PC-9 (cell line): ENCODE data around the gene ARPP19. TPM values are rescaled to one million over a fixed set of nuclear protein-coding genes. Genes with fewer than 3 reads are reported as not detected.

Experiments
- Bru-seq: library from RNA; stranded (reverse); fragments of 400-500 nt; gene quantifications from one replicate; lab custom pipeline; 2021; lab: Mats Ljungman, UMichigan
- BruChase-seq, 2 experiments: library from RNA; stranded (reverse); fragments of 400-500 nt; gene quantifications; one replicate each; lab custom pipeline; 2021; lab: Mats Ljungman, UMichigan
- BruUV-seq: library from RNA; stranded (reverse); fragments of 400-500 nt; replicated peaks from 2 replicates; lab custom pipeline; 2021; lab: Mats Ljungman, UMichigan
- CTCF ChIA-PET: fragments of 300-600 bp; sonication (Branson Sonifier 250); formaldehyde crosslinking; loops from one replicate; lab custom pipeline; 2022; ENCODE audit warnings: antibody characterized with exemption; lab: Charles Lee
- POLR2A ChIA-PET: fragments of 300-600 bp; sonication (Branson Sonifier 250); formaldehyde crosslinking; loops from one replicate; lab custom pipeline; 2022; ENCODE audit warnings: antibody characterized with exemption; ENCODE audit not compliant: unreplicated experiment; lab: Charles Lee
- DNase-seq, 2 experiments: peaks; one replicate each; pipeline versions ENCODE4 v3.0.0 to v3.0.0-alpha.2; 2015 to 2022; ENCODE audit warnings: mixed read lengths in 1 of 2
- H2AFZ ChIP-seq: fragments of 200-600 bp; sonication (generic); 2 replicates; pipeline ENCODE4 v1.8.1; 2017; ENCODE audit warnings: antibody characterized with exemption
- H3F3A ChIP-seq: fragments of 200-600 bp; sonication (generic); 2 replicates; pipeline ENCODE4 v1.8.1; 2017; ENCODE audit warnings: antibody characterized with exemption, mild to moderate bottlenecking, low read depth; ENCODE audit not compliant: insufficient read depth
- H3K27ac ChIP-seq: fragments of 200-600 bp; sonication (generic); 2 replicates; pipeline ENCODE4 v1.6.1; 2016; ENCODE audit warnings: mixed run types
- H3K27me3 ChIP-seq: fragments of 200-600 bp; sonication (generic); 2 replicates; pipeline ENCODE4 v1.6.1; 2016; ENCODE audit warnings: low read depth, mixed run types; ENCODE audit not compliant: insufficient read depth
- H3K36me3 ChIP-seq: fragments of 200-600 bp; sonication (generic); 2 replicates; pipeline ENCODE4 v1.6.1; 2016; ENCODE audit warnings: low read depth, mixed run types
- H3K4me1 ChIP-seq: fragments of 200-600 bp; sonication (generic); replicated peaks from 2 replicates; pipeline ENCODE4 v1.6.1; 2016; ENCODE audit warnings: mixed run types; ENCODE audit not compliant: insufficient read depth
- H3K4me2 ChIP-seq: fragments of 200-600 bp; sonication (generic); 2 replicates; pipeline ENCODE4 v1.6.1; 2017; ENCODE audit warnings: mixed run types
- H3K4me3 ChIP-seq: fragments of 200-600 bp; sonication (generic); 2 replicates; pipeline ENCODE4 v1.6.1; 2016; ENCODE audit warnings: mixed run types
- H3K79me2 ChIP-seq: fragments of 200-600 bp; sonication (generic); 2 replicates; pipeline ENCODE4 v1.6.1; 2017; ENCODE audit warnings: low read depth, mixed run types
- H3K9me2 ChIP-seq: fragments of 200-600 bp; sonication (generic); 2 replicates; pipeline ENCODE4 v1.8.1; 2017; ENCODE audit warnings: mild to moderate bottlenecking; ENCODE audit not compliant: insufficient read depth
- H3K9me3 ChIP-seq: fragments of 200-600 bp; sonication (generic); 2 replicates; pipeline ENCODE4 v1.8.1; 2016; ENCODE audit warnings: low read depth; ENCODE audit not compliant: insufficient read depth
- H4K20me1 ChIP-seq: fragments of 200-600 bp; sonication (generic); 2 replicates; pipeline ENCODE4 v1.8.1; 2017; ENCODE audit not compliant: insufficient read depth
- EZH2 ChIP-seq: fragments of 200-600 bp; sonication (generic); IDR thresholded peaks from 2 replicates; pipeline ENCODE4 v1.8.0; 2017; ENCODE audit warnings: antibody characterized with exemption, low read depth
- intact Hi-C: fragments of 100-400 bp; cut with micrococcal nuclease; formaldehyde crosslinking; loops from one replicate; pipeline ENCODE4 v1.10.0; 2022; ENCODE audit not compliant: unreplicated experiment
- long read RNA-seq: library from polyadenylated mRNA; stranded (forward); transcript quantifications from one replicate; pipeline ENCODE4 v2.0.0, GENCODE V29; 2022
- total RNA-seq: library from RNA; stranded (reverse); gene quantifications from 2 replicates; pipeline ENCODE4 v1.2.3, GENCODE V29; 2021
- TF ChIP-seq, protein P1 (sequence below): fragments of 200-600 bp; sonication (generic); conservative IDR thresholded peaks from 2 replicates; pipeline ENCODE4 v1.6.1; 2017; ENCODE audit warnings: mixed run types, antibody characterized with exemption, mild to moderate bottlenecking, moderate library complexity

Gene ARPP19, protein sequence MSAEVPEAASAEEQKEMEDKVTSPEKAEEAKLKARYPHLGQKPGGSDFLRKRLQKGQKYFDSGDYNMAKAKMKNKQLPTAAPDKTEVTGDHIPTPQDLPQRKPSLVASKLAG
- total RNA-seq (108 and 119 TPM in 2 replicates), Bru-seq, nascent RNA (percentile 96 among the genes with signal in this experiment), BruChase-seq, experiment 1, labeled RNA remaining after a 2-hour chase (percentile 98 among the genes with signal in this experiment), BruChase-seq, experiment 2, labeled RNA remaining after a 6-hour chase (percentile 99 among the genes with signal in this experiment)
- long read RNA-seq, full-length matches to known transcripts = 94 of 107 reads
- long read RNA-seq, partial matches to known transcripts = 2 of 107 reads
- long read RNA-seq, other reads (novel, unspliced or antisense) = 11 of 107 reads

DNA sequence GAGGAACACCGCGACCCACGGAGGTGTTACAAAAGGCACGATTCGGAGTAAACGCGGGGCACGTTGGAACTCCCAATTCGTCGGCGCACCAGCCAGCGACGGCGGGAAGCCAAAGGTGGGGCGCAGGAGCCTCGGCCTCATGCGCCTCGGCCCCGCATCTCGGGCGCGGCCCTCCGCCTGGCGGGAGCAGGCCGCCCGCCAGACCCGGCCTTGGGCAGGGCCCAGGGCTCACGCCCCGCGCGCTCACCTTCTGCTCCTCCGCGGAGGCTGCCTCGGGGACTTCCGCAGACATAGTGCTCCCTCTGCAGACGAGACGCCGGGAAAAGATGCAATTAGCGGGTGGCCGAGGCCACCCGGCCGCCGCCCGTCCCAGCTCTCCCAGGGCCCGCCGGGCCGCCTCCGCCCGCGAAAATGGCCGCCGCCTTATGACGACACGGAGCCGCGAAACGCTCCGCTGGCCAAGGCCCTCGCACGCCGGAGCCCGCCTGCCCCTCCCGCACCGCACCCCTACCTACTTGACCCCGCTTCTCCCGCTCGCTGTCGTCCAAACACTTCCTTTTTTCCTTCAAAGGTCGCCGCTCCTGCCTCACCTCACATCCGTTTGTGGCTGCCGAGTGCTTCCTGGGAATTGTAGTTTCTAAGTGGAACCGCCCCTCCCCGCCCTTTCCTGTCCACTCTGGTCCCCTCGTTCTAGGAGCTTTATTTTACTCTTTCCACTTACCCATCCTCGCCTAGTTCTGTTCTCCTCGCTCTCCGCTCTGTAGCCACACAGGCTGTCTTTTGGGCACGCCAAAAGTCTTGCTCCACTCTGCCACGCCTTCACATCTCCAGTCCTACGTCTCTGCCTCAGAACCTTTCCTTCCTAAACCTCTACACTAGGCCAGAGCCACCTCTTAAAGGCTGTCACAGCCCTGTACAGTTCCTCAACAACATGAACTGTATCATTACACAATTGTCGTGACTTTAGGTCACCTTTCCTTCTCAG is at the start of gene ARPP19:
TSS of gene ARPP19 (minus strand) at position 430 of the 985 bp plus-strand sequence. CDS start at position 292, 138 bp downstream.
- DNase-seq = peak; percentile 77 to 88
- H3K36me3 ChIP-seq = no peaks in the 10 kb centered on the region
- CTCF ChIA-PET = no interaction called here
- H3K27me3 ChIP-seq = no peaks in the 10 kb centered on the region
- peak within 1 kb of the TSS; percentile 84 for H3K27ac ChIP-seq
- H3K9me2 ChIP-seq = no peaks in the 10 kb centered on the region
- no peak for TF ChIP-seq EZH2
- TF ChIP-seq, protein P1, sequence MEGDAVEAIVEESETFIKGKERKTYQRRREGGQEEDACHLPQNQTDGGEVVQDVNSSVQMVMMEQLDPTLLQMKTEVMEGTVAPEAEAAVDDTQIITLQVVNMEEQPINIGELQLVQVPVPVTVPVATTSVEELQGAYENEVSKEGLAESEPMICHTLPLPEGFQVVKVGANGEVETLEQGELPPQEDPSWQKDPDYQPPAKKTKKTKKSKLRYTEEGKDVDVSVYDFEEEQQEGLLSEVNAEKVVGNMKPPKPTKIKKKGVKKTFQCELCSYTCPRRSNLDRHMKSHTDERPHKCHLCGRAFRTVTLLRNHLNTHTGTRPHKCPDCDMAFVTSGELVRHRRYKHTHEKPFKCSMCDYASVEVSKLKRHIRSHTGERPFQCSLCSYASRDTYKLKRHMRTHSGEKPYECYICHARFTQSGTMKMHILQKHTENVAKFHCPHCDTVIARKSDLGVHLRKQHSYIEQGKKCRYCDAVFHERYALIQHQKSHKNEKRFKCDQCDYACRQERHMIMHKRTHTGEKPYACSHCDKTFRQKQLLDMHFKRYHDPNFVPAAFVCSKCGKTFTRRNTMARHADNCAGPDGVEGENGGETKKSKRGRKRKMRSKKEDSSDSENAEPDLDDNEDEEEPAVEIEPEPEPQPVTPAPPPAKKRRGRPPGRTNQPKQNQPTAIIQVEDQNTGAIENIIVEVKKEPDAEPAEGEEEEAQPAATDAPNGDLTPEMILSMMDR = no peak
- POLR2A ChIA-PET = interaction anchor here (0.6 kb wide), 2 partner anchors 307 to 1042 kb away, joined by 7 to 8 read pairs; no protein-coding TSS in a partner anchor
- no peaks in the 10 kb centered on the region for H3K9me3 ChIP-seq
- no peaks in the 10 kb centered on the region for H3F3A ChIP-seq
- intact Hi-C loops = loop anchor here (1.0 to 10.0 kb wide), 5 partner anchors 110 to 312 kb away; partner anchors contain the start of gene ATOSA
- peak within 1 kb of the TSS; percentile 85 for H2AFZ ChIP-seq
- H3K4me2 ChIP-seq = peak within 1 kb of the TSS; percentile 98
- no TSS peak for BruUV-seq
- H3K4me3 ChIP-seq = peak within 1 kb of the TSS; percentile 94
- peaks cover 48% of the 10 kb centered on the region for H3K79me2 ChIP-seq
- peaks cover 15% of the 10 kb centered on the region for H3K4me1 ChIP-seq
- peaks cover 38% of the 10 kb centered on the region for H4K20me1 ChIP-seq

DNA sequence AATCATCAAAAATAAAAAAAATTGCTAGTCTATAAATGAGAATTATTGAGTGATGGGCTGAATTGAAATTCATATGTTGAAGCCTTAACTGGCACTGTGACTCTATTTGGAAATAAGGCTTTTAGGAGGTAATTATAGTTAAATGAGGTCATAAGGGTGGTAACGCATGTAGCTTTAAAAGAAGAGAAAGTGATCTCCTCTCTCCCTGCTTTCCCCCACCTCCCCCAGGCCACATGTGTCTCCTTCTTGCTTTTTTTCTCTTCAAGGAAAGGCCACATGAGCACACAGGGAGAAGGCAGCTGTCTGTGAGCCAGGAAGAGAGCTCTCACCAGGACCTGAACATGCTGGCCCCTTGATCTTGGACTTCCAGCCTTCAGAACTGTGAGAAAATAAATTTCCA is 48.2 kb upstream of the ARPP19 start:
- no peaks in the 10 kb centered on the region for H4K20me1 ChIP-seq
- intact Hi-C loops = no loop called here
- no peak overlapping the region for H3K27ac ChIP-seq
- ChIA-PET POLR2A (no interaction called here), CTCF (no interaction called here)
- no peak overlapping the region for H3K4me2 ChIP-seq
- no peaks in the 10 kb centered on the region for H3K4me1 ChIP-seq
- H2AFZ ChIP-seq = no peak overlapping the region
- no peak for DNase-seq
- no peaks in the 10 kb centered on the region for H3K79me2 ChIP-seq
- H3K9me3 ChIP-seq = no peaks in the 10 kb centered on the region
- H3K4me3 ChIP-seq = no peak overlapping the region
- H3K36me3 ChIP-seq = no peaks in the 10 kb centered on the region
- H3K27me3 ChIP-seq = no peaks in the 10 kb centered on the region
- no TSS peak for BruUV-seq
- no peaks in the 10 kb centered on the region for H3K9me2 ChIP-seq
- TF ChIP-seq EZH2 = no peak
- H3F3A ChIP-seq = no peaks in the 10 kb centered on the region

DNA sequence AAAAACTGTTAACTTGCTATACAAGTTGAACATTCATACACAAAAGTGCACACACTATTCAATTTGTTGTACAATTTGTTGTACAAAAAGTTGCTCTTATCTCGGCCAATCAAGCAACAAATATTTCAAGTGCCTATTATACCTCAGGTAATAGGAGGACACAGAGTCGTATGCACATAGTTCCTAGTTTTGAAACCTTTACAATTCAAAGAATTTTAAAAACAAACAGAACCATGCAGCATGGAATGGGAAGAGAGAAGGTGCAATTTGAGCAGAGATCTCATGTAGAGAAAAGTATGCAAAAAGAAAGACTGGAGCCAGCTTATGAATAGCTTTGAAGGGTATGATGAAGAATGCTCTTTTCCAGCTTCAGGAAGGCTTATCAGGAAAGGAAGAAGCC is 46.5 kb upstream of the ARPP19 start:
- Histone ChIP-seq H3K79me2 (no peaks in the 10 kb centered on the region), H3K9me2 (no peaks in the 10 kb centered on the region), H3K4me1 (no peaks in the 10 kb centered on the region), H3K27ac (no peak overlapping the region), H3K36me3 (no peaks in the 10 kb centered on the region), H4K20me1 (no peaks in the 10 kb centered on the region), H3F3A (no peaks in the 10 kb centered on the region), H2AFZ (no peak overlapping the region), H3K9me3 (no peaks in the 10 kb centered on the region), H3K4me2 (no peak overlapping the region), H3K4me3 (no peak overlapping the region), H3K27me3 (no peaks in the 10 kb centered on the region)
- no peak for DNase-seq
- intact Hi-C loops = no loop called here
- CTCF ChIA-PET = interaction anchor here (0.5 kb wide), 1 partner anchor 61 kb away, joined by 3 read pairs; no protein-coding TSS in a partner anchor
- POLR2A ChIA-PET = no interaction called here
- TF ChIP-seq EZH2 = no peak
- TF ChIP-seq, protein P1 = no peak
- no TSS peak for BruUV-seq
